IMR-90 (cell line): ENCODE results near the gene AHSA1. TPM values are rescaled to one million over a fixed set of nuclear protein-coding genes. Genes with fewer than 3 reads are reported as not detected.

Experiments
- ATAC-seq: fragments of 200-7000 bp; cut with Tn5 transposase; 2 replicates; pipeline ENCODE4 v1.9.1; 2020; ENCODE audit warnings: low read depth, mild to moderate bottlenecking, moderate library complexity
- BruUV-seq: library from RNA; stranded (reverse); fragments of 400-500 nt; replicated peaks from 2 replicates; lab custom pipeline; 2021; lab: Mats Ljungman, UMichigan
- CTCF ChIA-PET: fragments of 300-600 bp; formaldehyde crosslinking; extraction: SDS; loops from one replicate; lab custom pipeline; 2021; ENCODE audit warnings: antibody characterized with exemption; lab: Yijun Ruan, JAX
- POLR2A ChIA-PET: fragments of 300-600 bp; sonication (Branson Sonifier 250); formaldehyde crosslinking; loops from one replicate; lab custom pipeline; 2022; ENCODE audit warnings: antibody characterized with exemption; ENCODE audit not compliant: unreplicated experiment; lab: Charles Lee
- DNase-seq: peaks from one replicate; pipeline ENCODE4 v3.0.0; 2013
- H2AFZ ChIP-seq: replicated peaks from 2 replicates; pipeline ENCODE3; 2013; ENCODE audit warnings: low read length, mild to moderate bottlenecking; ENCODE audit not compliant: poor library complexity
- H2AK5ac ChIP-seq: 2 replicates; pipeline ENCODE4 v1.6.1; 2013; ENCODE audit warnings: low read depth, low read length, inconsistent platforms
- H2AK9ac ChIP-seq: replicated peaks from 2 replicates; pipeline ENCODE3; 2013; ENCODE audit warnings: mild to moderate bottlenecking, low read depth, low read length, moderate library complexity; ENCODE audit not compliant: poor library complexity
- H2BK120ac ChIP-seq: 2 replicates; pipeline ENCODE4 v1.6.1; 2013; ENCODE audit warnings: low read depth, low read length, inconsistent platforms
- H2BK15ac ChIP-seq: 3 replicates; pipeline ENCODE4 v1.6.1; 2013; ENCODE audit warnings: low read depth, low read length, inconsistent platforms
- H2BK20ac ChIP-seq: 2 replicates; pipeline ENCODE4 v1.6.1; 2013; ENCODE audit warnings: low read depth, mild to moderate bottlenecking, inconsistent platforms, low read length, moderate library complexity
- H2BK5ac ChIP-seq: 2 replicates; pipeline ENCODE4 v1.6.1; 2013; ENCODE audit warnings: mild to moderate bottlenecking, low read depth, low read length, inconsistent platforms; ENCODE audit not compliant: poor library complexity, severe bottlenecking
- H3K14ac ChIP-seq: replicated peaks from 2 replicates; pipeline ENCODE4 v1.6.1; 2013; ENCODE audit warnings: low read depth, low read length, inconsistent platforms
- H3K18ac ChIP-seq: 2 replicates; pipeline ENCODE4 v1.6.1; 2013; ENCODE audit warnings: low read depth, low read length, control low read depth
- H3K23ac ChIP-seq: 2 replicates; pipeline ENCODE4 v1.6.1; 2013; ENCODE audit warnings: low read depth, low read length, inconsistent platforms
- H3K27ac ChIP-seq: 2 replicates; pipeline ENCODE4 v1.5.1; 2013; ENCODE audit warnings: mild to moderate bottlenecking, control low read depth, low read length; ENCODE audit not compliant: insufficient read depth
- H3K27me3 ChIP-seq: 2 replicates; pipeline ENCODE4 v1.6.1; 2013; ENCODE audit warnings: low read length; ENCODE audit not compliant: control insufficient read depth, insufficient read depth
- H3K36me3 ChIP-seq: 2 replicates; pipeline ENCODE4 v1.6.1; 2013; ENCODE audit warnings: low read length, mixed read lengths; ENCODE audit not compliant: control insufficient read depth, insufficient read depth
- H3K4ac ChIP-seq: 2 replicates; pipeline ENCODE4 v1.6.1; 2013; ENCODE audit warnings: low read depth, low read length, inconsistent platforms
- H3K4me1 ChIP-seq: 2 replicates; pipeline ENCODE4 v1.6.1; 2013; ENCODE audit warnings: low read length, mixed read lengths; ENCODE audit not compliant: control insufficient read depth, insufficient read depth
- H3K4me2 ChIP-seq: 2 replicates; pipeline ENCODE4 v1.6.1; 2013; ENCODE audit warnings: low read depth, mild to moderate bottlenecking, control low read depth, low read length, moderate library complexity
- H3K4me3 ChIP-seq: 2 replicates; pipeline ENCODE4 v1.5.1; 2013; ENCODE audit warnings: low read depth, mild to moderate bottlenecking, control low read depth, low read length, moderate library complexity; ENCODE audit not compliant: insufficient read depth
- H3K56ac ChIP-seq: 2 replicates; pipeline ENCODE4 v1.6.1; 2013; ENCODE audit warnings: low read length, inconsistent platforms; ENCODE audit not compliant: insufficient read depth; ENCODE audit errors: extremely low read depth
- H3K79me1 ChIP-seq, 2 experiments: 2 replicates each; pipeline ENCODE4 v1.6.1; 2013; ENCODE audit warnings: low read length in 2 of 2, inconsistent platforms in 1 of 2, low read depth in 1 of 2
- H3K9ac ChIP-seq: 2 replicates; pipeline ENCODE4 v1.6.1; 2013; ENCODE audit warnings: low read depth, low read length, control low read depth
- H3K9me1 ChIP-seq: 2 replicates; pipeline ENCODE4 v1.6.1; 2013; ENCODE audit warnings: low read length, inconsistent platforms; ENCODE audit not compliant: insufficient read depth
- H3K9me3 ChIP-seq: 2 replicates; pipeline ENCODE4 v1.6.1; 2013; ENCODE audit warnings: low read length; ENCODE audit not compliant: control insufficient read depth, insufficient read depth
- H4K20me1 ChIP-seq: 2 replicates; pipeline ENCODE4 v1.6.1; 2013; ENCODE audit warnings: low read length, inconsistent platforms; ENCODE audit not compliant: insufficient read depth
- H4K5ac ChIP-seq: 2 replicates; pipeline ENCODE4 v1.6.1; 2013; ENCODE audit warnings: mild to moderate bottlenecking, low read depth, low read length, control low read depth
- H4K8ac ChIP-seq, 2 experiments: 2 replicates each; pipeline ENCODE4 v1.6.1; 2013; ENCODE audit warnings: low read depth in 2 of 2, low read length in 2 of 2, control low read depth in 1 of 2, inconsistent platforms in 1 of 2
- H4K91ac ChIP-seq: 2 replicates; pipeline ENCODE4 v1.6.1; 2013; ENCODE audit warnings: low read depth, low read length, inconsistent platforms; ENCODE audit not compliant: insufficient read depth
- BHLHE40 ChIP-seq: fragments of 150-350 bp; IDR thresholded peaks from 2 replicates; pipeline ENCODE4 v1.6.1; 2016; ENCODE audit warnings: mild to moderate bottlenecking, low read depth, low read length
- CHD1 ChIP-seq: IDR thresholded peaks from 2 replicates; pipeline ENCODE4 v1.6.1; 2012; ENCODE audit warnings: low read depth, low read length, improper control_type of control experiment
- ELK1 ChIP-seq: fragments of 150-350 bp; IDR thresholded peaks from 2 replicates; pipeline ENCODE4 v1.6.1; 2016; ENCODE audit warnings: low read depth, mild to moderate bottlenecking, low read length, moderate library complexity, borderline replicate concordance
- MAZ ChIP-seq: IDR thresholded peaks from 2 replicates; pipeline ENCODE4 v1.6.1; 2012; ENCODE audit warnings: low read depth, mild to moderate bottlenecking, low read length, improper control_type of control experiment, moderate library complexity, borderline replicate concordance
- POLR2A ChIP-seq: IDR thresholded peaks from 2 replicates; pipeline ENCODE4 v1.6.1; 2012; ENCODE audit warnings: mild to moderate bottlenecking, low read depth, low read length
- RCOR1 ChIP-seq: IDR thresholded peaks from 2 replicates; pipeline ENCODE4 v1.6.1; 2012; ENCODE audit warnings: mild to moderate bottlenecking, low read length, improper control_type of control experiment; ENCODE audit not compliant: insufficient replicate concordance
- USF2 ChIP-seq: fragments of 150-350 bp; IDR thresholded peaks from 2 replicates; pipeline ENCODE4 v1.6.1; 2017; ENCODE audit warnings: mild to moderate bottlenecking, antibody characterized with exemption, low read length, low read depth
- WGBS, 2 experiments: methylation state at CpG; one replicate each; pipeline versions ENCODE4 v1.1.5 to v1.1.7; 2013; ENCODE audit warnings: missing lambda C conversion rate in 2 of 2; ENCODE audit not compliant: insufficient read length in 1 of 2; ENCODE audit errors: extremely low coverage in 2 of 2; 5-methylcytosine and 5-hydroxymethylcytosine counted together
- dilution Hi-C: fragments of 300-500 bp; cut with HindIII; formaldehyde crosslinking; loops from one replicate; pipeline ENCODE4 v1.14.3; 2018; ENCODE audit warnings: low sequenced_read_pairs; ENCODE audit not compliant: unreplicated experiment
- in situ Hi-C: fragments of 300-500 bp; cut with MboI; formaldehyde crosslinking; loops from 3 replicates; pipeline ENCODE4 v1.14.3; 2019; ENCODE audit warnings: low sequenced_read_pairs, inconsistent platforms, mixed read lengths
- intact Hi-C: fragments of 100-400 bp; cut with micrococcal nuclease; formaldehyde crosslinking; loops from 2 replicates; pipeline ENCODE4 v1.10.0; 2022
- polyA plus RNA-seq, 3 experiments: library from polyadenylated mRNA; depleted of rRNA; stranded (reverse); fragments of >200 nt; gene quantifications; 2 replicates each; pipeline ENCODE4 v1.2.3, GENCODE V29; 2012; ENCODE audit warnings: low replicate concordance in 1 of 3
- total RNA-seq: library from RNA; depleted of rRNA; stranded (reverse); fragments of >200 nt; gene quantifications from 2 replicates; pipeline ENCODE4 v1.2.3, GENCODE V29; 2012

AHSA1 gene
- total and polyA plus RNA-seq, 2 of the 4 experiments (the other 2 are of a cell fraction): 166 to 252 TPM

GRCh38 chr14:77478029-77478428 lies 20.1 kb downstream of the AHSA1 start:
- Histone ChIP-seq H3K36me3 (no peaks in the 10 kb centered on the region), H3K27me3 (peaks cover 16% of the 10 kb centered on the region), H3K4me1 (no peaks in the 10 kb centered on the region), H4K91ac (no peak overlapping the region), H3K23ac (no peak overlapping the region), H3K4me3 (no peak overlapping the region), H2BK20ac (no peak overlapping the region), H2BK120ac (no peak overlapping the region), H3K79me1 (no peaks in the 10 kb centered on the region), H3K4ac (no peak overlapping the region), H4K8ac (no peak overlapping the region), H3K18ac (no peak overlapping the region), H2BK15ac (no peak overlapping the region), H4K20me1 (no peaks in the 10 kb centered on the region; the same call in 1 of the 2 replicates), H2AFZ (no peak overlapping the region), H3K9me1 (no peaks in the 10 kb centered on the region), H2AK5ac (no peak overlapping the region), H3K14ac (no peak overlapping the region), H3K27ac (no peak overlapping the region), H2AK9ac (no peak overlapping the region), H3K4me2 (no peak overlapping the region), H3K9me3 (no peaks in the 10 kb centered on the region), H4K5ac (no peak overlapping the region), H3K56ac (no peak overlapping the region), H3K9ac (no peak overlapping the region), H2BK5ac (no peak overlapping the region)
- in situ Hi-C loops (no loop called here), dilution Hi-C loops (no loop called here), intact Hi-C loops (no loop called here)
- ChIA-PET POLR2A (no interaction called here), CTCF (no interaction called here)
- WGBS, 2 experiments: no CpG with 5 or more reads among the region's 5 CpGs
- no TSS peak for BruUV-seq
- TF ChIP-seq ELK1 (no peak), CHD1 (no peak), BHLHE40 (no peak), USF2 (no peak), POLR2A (no peak), RCOR1 (no peak), MAZ (no peak)
- ATAC-seq (no peak), DNase-seq (no peak)
